ENCODE data around the gene NPSR1. TPM values are rescaled to one million over a fixed set of nuclear protein-coding genes. Genes with fewer than 3 reads are reported as not detected.

Gene NPSR1

DNA sequence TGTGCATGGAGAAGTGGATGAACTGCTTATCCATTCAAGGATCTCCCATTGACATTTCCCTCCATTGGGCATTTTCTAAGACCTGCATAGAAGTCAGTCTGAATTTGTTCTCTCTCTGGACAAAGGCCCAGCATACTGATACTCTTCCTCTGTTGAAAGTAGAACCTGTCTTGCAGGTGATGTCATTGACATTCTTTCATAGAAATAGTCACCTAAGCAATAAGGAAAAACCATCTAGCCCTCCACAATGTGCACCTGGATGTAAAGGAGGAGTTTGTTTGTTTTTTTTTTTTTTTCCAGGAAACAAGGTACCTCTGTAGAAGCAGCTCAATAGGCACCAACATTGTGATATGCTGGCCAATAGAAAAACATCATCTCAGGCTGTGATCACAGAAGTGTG, 228.8 kb downstream of the NPSR1 start:
- H3K4me1 ChIP-seq (ENCODE audit: control insufficient read depth, insufficient read depth, low read depth, low read length), result no peaks in the 10 kb centered on the region
- H2AK5ac ChIP-seq (ENCODE audit: low read length, severe bottlenecking), result no peak overlapping the region
- peaks cover 36% of the 10 kb centered on the region for H3K9me3 ChIP-seq (ENCODE audit: control insufficient read depth, low read length)
- no peak overlapping the region for H2BK120ac ChIP-seq (ENCODE audit: low read depth, low read length)
- H3K23ac ChIP-seq (ENCODE audit: low read length in 2 of 2), result no peak overlapping the region
- no peak overlapping the region for H3K27ac ChIP-seq (ENCODE audit: low read length, poor library complexity, severe bottlenecking)
- H3K4ac ChIP-seq (ENCODE audit: low read depth in 1 of 2, low read length in 2 of 2), result no peak overlapping the region
- no peak overlapping the region for H3K4me3 ChIP-seq (ENCODE audit: insufficient read depth in 1 of 2, low read depth in 1 of 2, low read length in 2 of 2)
- no peak overlapping the region for H2AFZ ChIP-seq (ENCODE audit: low read depth, low read length)
- H4K8ac ChIP-seq (ENCODE audit: low read length), result no peak overlapping the region
- H2BK5ac ChIP-seq (ENCODE audit: low read depth, low read length, poor library complexity, severe bottlenecking), result no peak overlapping the region
- H3K27me3 ChIP-seq (ENCODE audit: control insufficient read depth in 1 of 2, insufficient read depth in 1 of 2, low read length in 2 of 2), result peaks cover 0 to 24% of the 10 kb centered on the region in 2 experiments
- no peak for DNase-seq
- H2BK12ac ChIP-seq (ENCODE audit: low read length in 2 of 2), result no peak overlapping the region
- H3K18ac ChIP-seq (ENCODE audit: low read depth in 1 of 2, low read length in 2 of 2), result no peak overlapping the region
- H3K14ac ChIP-seq (ENCODE audit: low read length in 2 of 2), result no peak overlapping the region
- H3K79me1 ChIP-seq (replicated peaks; ENCODE audit: low read length, poor library complexity, severe bottlenecking), result no peaks in the 10 kb centered on the region
- no peak overlapping the region for H3K9ac ChIP-seq (ENCODE audit: low read length)
- no peak overlapping the region for H4K91ac ChIP-seq (ENCODE audit: low read length)
- H3K36me3 ChIP-seq (ENCODE audit: control insufficient read depth in 1 of 2, insufficient read depth in 2 of 2, low read depth in 1 of 2, low read length in 2 of 2), result no peaks in the 10 kb centered on the region
- H2BK15ac ChIP-seq (ENCODE audit: low read depth, poor library complexity, severe bottlenecking), result no peak overlapping the region
- H3K4me2 ChIP-seq (ENCODE audit: low read length, poor library complexity, severe bottlenecking), result no peak overlapping the region

DNA sequence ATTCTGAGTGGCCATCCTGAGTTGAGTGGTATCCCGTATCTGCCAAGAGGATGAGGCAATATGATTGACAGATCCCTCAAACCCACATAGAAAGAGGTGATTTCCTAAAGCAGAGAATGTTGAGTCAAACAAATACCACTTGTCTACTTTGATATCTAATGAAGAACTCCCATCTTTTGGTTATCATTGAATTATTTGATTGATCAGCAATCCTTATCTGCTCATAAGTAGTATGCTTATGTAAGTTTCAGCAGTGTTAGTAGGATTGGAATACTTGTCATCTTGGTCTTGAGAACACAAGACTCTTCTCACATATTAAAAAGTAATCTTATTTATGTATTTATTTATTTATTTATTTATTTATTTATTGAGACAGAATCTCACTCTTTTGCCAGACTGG, 231.9 kb downstream of the NPSR1 start:
- Histone ChIP-seq H2BK120ac (ENCODE audit: low read depth, low read length) (no peak overlapping the region), H3K4me1 (ENCODE audit: control insufficient read depth, insufficient read depth, low read depth, low read length) (no peaks in the 10 kb centered on the region), H2BK5ac (ENCODE audit: low read depth, low read length, poor library complexity, severe bottlenecking) (no peak overlapping the region), H3K4me2 (ENCODE audit: low read length, poor library complexity, severe bottlenecking) (no peak overlapping the region), H2AFZ (ENCODE audit: low read depth, low read length) (no peak overlapping the region), H3K4ac (ENCODE audit: low read depth in 1 of 2, low read length in 2 of 2) (no peak overlapping the region), H3K9ac (ENCODE audit: low read length) (no peak overlapping the region), H3K36me3 (ENCODE audit: control insufficient read depth in 1 of 2, insufficient read depth in 2 of 2, low read depth in 1 of 2, low read length in 2 of 2) (no peaks in the 10 kb centered on the region), H4K8ac (ENCODE audit: low read length) (no peak overlapping the region), H3K23ac (ENCODE audit: low read length in 2 of 2) (no peak overlapping the region), H3K27ac (ENCODE audit: low read length, poor library complexity, severe bottlenecking) (no peak overlapping the region), H2AK5ac (ENCODE audit: low read length, severe bottlenecking) (no peak overlapping the region), H2BK15ac (ENCODE audit: low read depth, poor library complexity, severe bottlenecking) (no peak overlapping the region), H3K18ac (ENCODE audit: low read depth in 1 of 2, low read length in 2 of 2) (no peak overlapping the region), H3K27me3 (ENCODE audit: control insufficient read depth in 1 of 2, insufficient read depth in 1 of 2, low read length in 2 of 2) (peaks cover 0 to 47% of the 10 kb centered on the region in 2 experiments), H3K9me3 (ENCODE audit: control insufficient read depth, low read length) (peaks cover 16% of the 10 kb centered on the region), H4K91ac (ENCODE audit: low read length) (no peak overlapping the region), H2BK12ac (ENCODE audit: low read length in 2 of 2) (no peak overlapping the region), H3K79me1 (replicated peaks; ENCODE audit: low read length, poor library complexity, severe bottlenecking) (no peaks in the 10 kb centered on the region), H3K14ac (ENCODE audit: low read length in 2 of 2) (no peak overlapping the region), H3K4me3 (ENCODE audit: insufficient read depth in 1 of 2, low read depth in 1 of 2, low read length in 2 of 2) (no peak overlapping the region)
- no CpG with 5 or more reads among the region's 1 CpG for WGBS
- no peak for DNase-seq

DNA sequence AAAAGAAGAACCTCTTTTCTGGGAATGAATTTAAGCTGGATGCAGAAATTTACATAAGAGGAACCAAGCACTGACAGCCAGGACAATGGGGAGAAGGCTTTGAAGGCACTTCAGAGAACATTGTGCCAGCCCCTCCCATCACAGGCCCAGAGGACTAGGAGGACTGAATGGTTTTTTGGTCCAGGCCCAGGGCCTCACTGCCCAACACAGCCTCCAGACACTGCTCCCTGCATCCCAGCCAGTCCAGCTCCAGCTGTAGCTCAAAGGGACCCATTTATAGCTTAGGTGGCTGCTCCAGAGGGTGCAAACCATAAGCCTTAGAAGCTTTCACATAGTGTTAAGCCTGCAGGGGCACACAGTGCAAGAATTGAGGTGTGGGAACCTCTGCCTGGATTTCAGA, 237.2 kb downstream of the NPSR1 start:
- Histone ChIP-seq H3K27me3 (ENCODE audit: control insufficient read depth in 1 of 2, insufficient read depth in 1 of 2, low read length in 2 of 2) (peaks cover 0 to 52% of the 10 kb centered on the region in 2 experiments), H3K4me1 (ENCODE audit: control insufficient read depth, insufficient read depth, low read depth, low read length) (no peaks in the 10 kb centered on the region), H3K36me3 (ENCODE audit: control insufficient read depth in 1 of 2, insufficient read depth in 2 of 2, low read depth in 1 of 2, low read length in 2 of 2) (no peaks in the 10 kb centered on the region), H2BK12ac (ENCODE audit: low read length in 2 of 2) (no peak overlapping the region), H3K79me1 (replicated peaks; ENCODE audit: low read length, poor library complexity, severe bottlenecking) (no peaks in the 10 kb centered on the region), H3K4me2 (ENCODE audit: low read length, poor library complexity, severe bottlenecking) (no peak overlapping the region), H4K91ac (ENCODE audit: low read length) (no peak overlapping the region), H3K9ac (ENCODE audit: low read length) (no peak overlapping the region), H3K14ac (ENCODE audit: low read length in 2 of 2) (no peak overlapping the region), H3K4ac (ENCODE audit: low read depth in 1 of 2, low read length in 2 of 2) (no peak overlapping the region), H3K4me3 (ENCODE audit: insufficient read depth in 1 of 2, low read depth in 1 of 2, low read length in 2 of 2) (no peak overlapping the region), H3K27ac (ENCODE audit: low read length, poor library complexity, severe bottlenecking) (no peak overlapping the region), H3K9me3 (ENCODE audit: control insufficient read depth, low read length) (peaks cover 18% of the 10 kb centered on the region), H3K18ac (ENCODE audit: low read depth in 1 of 2, low read length in 2 of 2) (no peak overlapping the region), H2AK5ac (ENCODE audit: low read length, severe bottlenecking) (no peak overlapping the region), H2BK15ac (ENCODE audit: low read depth, poor library complexity, severe bottlenecking) (no peak overlapping the region), H3K23ac (ENCODE audit: low read length in 2 of 2) (no peak overlapping the region), H4K8ac (ENCODE audit: low read length) (no peak overlapping the region), H2BK120ac (ENCODE audit: low read depth, low read length) (no peak overlapping the region), H2BK5ac (ENCODE audit: low read depth, low read length, poor library complexity, severe bottlenecking) (no peak overlapping the region), H2AFZ (ENCODE audit: low read depth, low read length) (no peak overlapping the region)
- no peak for DNase-seq

Small RNA genes lying within 50 kb of the gene (small RNA-seq; reads per million reads assigned to genes)
- gene RF00322 (ENCODE audit: low read depth) (not detected), gene RN7SL132P (ENCODE audit: low read depth) (not detected)
